Measurements from ENCODE around the gene AKAP13.
A peak's percentile ranks its signal among the peaks of the same experiment; 100 is the strongest.

AKAP13 gene

GRCh38 chr15:85773970-85774369 lies 393.6 kb downstream of the AKAP13 start:
- Histone ChIP-seq H3K9me3 (ENCODE audit: low read length) (peaks cover 31% of the 10 kb centered on the region), H3K4me3 (ENCODE audit: low read length) (no peak overlapping the region), H3K36me3 (ENCODE audit: insufficient read depth, low read length) (peaks cover 18% of the 10 kb centered on the region), H3K4me1 (ENCODE audit: insufficient read depth, low read length) (no peaks in the 10 kb centered on the region), H3K27me3 (ENCODE audit: insufficient read depth, low read length) (no peaks in the 10 kb centered on the region), H2AFZ (ENCODE audit: low read depth, low read length) (no peak overlapping the region)

DNA sequence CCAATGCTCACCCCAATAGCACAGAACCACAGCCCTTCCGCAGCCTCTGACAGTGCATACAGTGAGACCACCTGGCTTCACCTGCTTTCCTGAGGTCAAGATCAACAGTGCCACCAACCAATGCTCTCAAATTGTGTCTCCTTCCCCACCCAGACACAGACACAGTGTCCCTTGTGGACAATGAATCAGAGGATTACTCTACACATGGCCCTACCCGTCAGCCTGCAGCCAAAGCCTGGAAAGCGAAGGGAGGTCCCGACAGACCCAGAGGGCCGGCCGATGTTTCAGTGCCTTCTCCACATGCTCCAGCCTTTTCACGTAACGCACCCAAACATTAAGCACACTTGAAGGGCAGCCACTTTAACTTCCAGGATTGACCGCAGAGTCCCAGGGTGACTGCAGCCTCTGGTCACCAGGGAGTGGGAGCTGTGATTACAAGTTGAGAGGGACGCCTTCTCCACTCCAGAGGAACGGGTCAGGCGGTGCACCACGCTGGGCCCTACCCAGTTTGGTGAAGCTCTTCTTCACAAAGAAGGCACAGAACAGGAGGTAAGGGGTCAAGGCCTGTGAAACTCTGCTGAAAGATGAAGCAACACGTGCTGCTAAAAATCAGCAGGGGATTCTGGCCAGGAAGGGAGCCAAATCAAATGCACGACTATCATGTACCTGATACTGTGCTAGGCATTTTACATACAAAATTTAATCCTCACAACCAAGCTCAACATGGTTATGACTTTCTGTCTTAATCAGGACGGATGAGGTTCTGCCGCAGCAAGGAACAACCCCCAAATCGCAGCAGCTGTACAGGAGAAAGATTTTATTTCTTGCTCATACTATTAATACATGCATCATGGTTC lies 397.1 kb downstream of the AKAP13 start:
- H3K4me3 ChIP-seq (ENCODE audit: low read length): no peak overlapping the region
- no peaks in the 10 kb centered on the region for H3K4me1 ChIP-seq (ENCODE audit: insufficient read depth, low read length)
- H3K9me3 ChIP-seq (ENCODE audit: low read length): peaks cover 11% of the 10 kb centered on the region
- no peak overlapping the region for H2AFZ ChIP-seq (ENCODE audit: low read depth, low read length)
- H3K36me3 ChIP-seq (ENCODE audit: insufficient read depth, low read length): peaks cover under 1% of the 10 kb centered on the region
- no peaks in the 10 kb centered on the region for H3K27me3 ChIP-seq (ENCODE audit: insufficient read depth, low read length)

DNA sequence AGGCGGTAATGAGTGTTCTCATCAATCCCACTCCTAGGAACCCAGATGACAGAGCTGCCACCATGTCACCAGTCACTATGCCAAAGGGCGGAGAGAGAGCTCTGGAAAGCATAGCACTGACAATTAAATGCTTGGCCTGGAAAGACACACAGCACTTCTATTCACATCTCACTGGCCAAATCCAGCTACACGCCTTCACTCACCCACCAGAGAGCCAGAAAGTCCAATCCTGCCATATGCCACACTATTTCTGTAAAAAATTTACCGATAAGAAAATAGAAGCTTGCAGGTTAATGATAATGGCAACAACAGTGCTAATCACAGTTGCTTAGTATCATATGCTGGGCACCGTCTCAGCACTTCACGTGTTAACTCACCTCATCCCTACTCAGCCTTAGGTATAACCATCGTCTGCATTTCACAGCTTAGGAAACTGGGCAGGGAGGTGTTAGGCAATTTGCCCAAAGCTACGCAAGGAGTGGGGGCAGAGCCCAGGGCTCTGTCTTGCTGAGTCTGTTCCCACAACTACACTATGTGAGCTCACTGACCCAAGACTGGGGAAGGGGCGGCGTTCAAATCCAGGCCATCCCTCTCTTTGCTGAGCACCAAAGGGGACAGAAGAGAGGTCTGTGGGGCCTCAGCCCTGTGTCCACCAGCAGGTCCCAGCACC lies 397.8 kb downstream of the AKAP13 start:
- no peaks in the 10 kb centered on the region for H3K27me3 ChIP-seq (ENCODE audit: insufficient read depth, low read length)
- H3K4me1 ChIP-seq (ENCODE audit: insufficient read depth, low read length): no peaks in the 10 kb centered on the region
- H3K9me3 ChIP-seq (ENCODE audit: low read length): peaks cover 11% of the 10 kb centered on the region
- no peak overlapping the region for H2AFZ ChIP-seq (ENCODE audit: low read depth, low read length)
- no peak overlapping the region for H3K4me3 ChIP-seq (ENCODE audit: low read length)
- H3K36me3 ChIP-seq (ENCODE audit: insufficient read depth, low read length): peaks cover 4% of the 10 kb centered on the region

GRCh38 chr15:85779249-85779648 lies 398.8 kb downstream of the AKAP13 start:
- Histone ChIP-seq H3K36me3 (ENCODE audit: insufficient read depth, low read length) (peaks cover 6% of the 10 kb centered on the region), H3K9me3 (ENCODE audit: low read length) (peaks cover 8% of the 10 kb centered on the region), H3K4me1 (ENCODE audit: insufficient read depth, low read length) (no peaks in the 10 kb centered on the region), H3K4me3 (ENCODE audit: low read length) (no peak overlapping the region), H2AFZ (ENCODE audit: low read depth, low read length) (no peak overlapping the region), H3K27me3 (ENCODE audit: insufficient read depth, low read length) (no peaks in the 10 kb centered on the region)

GRCh38 chr15:85780225-85780985 lies 400.0 kb downstream of the AKAP13 start:
- Histone ChIP-seq H2AFZ (ENCODE audit: low read depth, low read length) (no peak overlapping the region), H3K9me3 (ENCODE audit: low read length) (peaks cover 4% of the 10 kb centered on the region), H3K4me3 (ENCODE audit: low read length) (no peak overlapping the region), H3K36me3 (ENCODE audit: insufficient read depth, low read length) (peaks cover 8% of the 10 kb centered on the region), H3K4me1 (ENCODE audit: insufficient read depth, low read length) (peaks cover under 1% of the 10 kb centered on the region), H3K27me3 (ENCODE audit: insufficient read depth, low read length) (no peaks in the 10 kb centered on the region)

GRCh38 chr15:85781099-85781498 lies 400.7 kb downstream of the AKAP13 start:
- peaks cover 2% of the 10 kb centered on the region for H3K9me3 ChIP-seq (ENCODE audit: low read length)
- H3K4me1 ChIP-seq (ENCODE audit: insufficient read depth, low read length): peaks cover 6% of the 10 kb centered on the region
- H3K36me3 ChIP-seq (ENCODE audit: insufficient read depth, low read length): peaks cover 10% of the 10 kb centered on the region
- H3K4me3 ChIP-seq (ENCODE audit: low read length): no peak overlapping the region
- no peaks in the 10 kb centered on the region for H3K27me3 ChIP-seq (ENCODE audit: insufficient read depth, low read length)
- no peak overlapping the region for H2AFZ ChIP-seq (ENCODE audit: low read depth, low read length)

- Histone ChIP-seq H3K4me1 (ENCODE audit: insufficient read depth, low read length) (peaks cover 14% of the 10 kb centered on the region), H3K36me3 (ENCODE audit: insufficient read depth, low read length) (peaks cover 10% of the 10 kb centered on the region), H2AFZ (ENCODE audit: low read depth, low read length) (no peak overlapping the region), H3K27me3 (ENCODE audit: insufficient read depth, low read length) (no peaks in the 10 kb centered on the region), H3K9me3 (ENCODE audit: low read length) (peaks cover 2% of the 10 kb centered on the region), H3K4me3 (ENCODE audit: low read length) (no peak overlapping the region)
Measured at GRCh38 chr15:85782064-85782463, 401.7 kb downstream of the AKAP13 start.

GRCh38 chr15:85785887-85786780 lies 405.7 kb downstream of the AKAP13 start:
- Histone ChIP-seq H3K4me1 (ENCODE audit: insufficient read depth, low read length) (peaks cover 23% of the 10 kb centered on the region), H3K4me3 (ENCODE audit: low read length) (no peak overlapping the region), H3K9me3 (ENCODE audit: low read length) (no peaks in the 10 kb centered on the region), H3K36me3 (ENCODE audit: insufficient read depth, low read length) (peaks cover 12% of the 10 kb centered on the region), H2AFZ (ENCODE audit: low read depth, low read length) (no peak overlapping the region), H3K27me3 (ENCODE audit: insufficient read depth, low read length) (no peaks in the 10 kb centered on the region)

DNA sequence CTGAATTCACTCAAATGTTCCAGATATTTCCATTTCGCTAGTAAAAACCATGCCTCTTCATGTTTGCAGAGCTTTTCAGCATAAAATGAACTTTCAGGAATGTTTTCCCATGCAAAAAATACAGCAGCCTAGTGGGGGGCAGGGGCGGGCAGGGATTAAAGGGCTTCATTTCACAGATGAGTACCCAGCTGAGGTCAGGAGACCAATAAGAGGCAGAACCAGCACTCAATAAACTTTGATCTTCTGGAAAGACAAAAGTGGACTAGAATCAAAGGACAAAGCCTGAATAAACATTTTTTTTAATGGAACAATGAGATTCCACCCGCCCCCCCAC lies 406.3 kb downstream of the AKAP13 start:
- peaks cover 12% of the 10 kb centered on the region for H3K36me3 ChIP-seq (ENCODE audit: insufficient read depth, low read length)
- H3K9me3 ChIP-seq (ENCODE audit: low read length): no peaks in the 10 kb centered on the region
- no peak overlapping the region for H2AFZ ChIP-seq (ENCODE audit: low read depth, low read length)
- H3K4me1 ChIP-seq (ENCODE audit: insufficient read depth, low read length): peaks cover 23% of the 10 kb centered on the region
- no peak overlapping the region for H3K4me3 ChIP-seq (ENCODE audit: low read length)
- no peaks in the 10 kb centered on the region for H3K27me3 ChIP-seq (ENCODE audit: insufficient read depth, low read length)

DNA sequence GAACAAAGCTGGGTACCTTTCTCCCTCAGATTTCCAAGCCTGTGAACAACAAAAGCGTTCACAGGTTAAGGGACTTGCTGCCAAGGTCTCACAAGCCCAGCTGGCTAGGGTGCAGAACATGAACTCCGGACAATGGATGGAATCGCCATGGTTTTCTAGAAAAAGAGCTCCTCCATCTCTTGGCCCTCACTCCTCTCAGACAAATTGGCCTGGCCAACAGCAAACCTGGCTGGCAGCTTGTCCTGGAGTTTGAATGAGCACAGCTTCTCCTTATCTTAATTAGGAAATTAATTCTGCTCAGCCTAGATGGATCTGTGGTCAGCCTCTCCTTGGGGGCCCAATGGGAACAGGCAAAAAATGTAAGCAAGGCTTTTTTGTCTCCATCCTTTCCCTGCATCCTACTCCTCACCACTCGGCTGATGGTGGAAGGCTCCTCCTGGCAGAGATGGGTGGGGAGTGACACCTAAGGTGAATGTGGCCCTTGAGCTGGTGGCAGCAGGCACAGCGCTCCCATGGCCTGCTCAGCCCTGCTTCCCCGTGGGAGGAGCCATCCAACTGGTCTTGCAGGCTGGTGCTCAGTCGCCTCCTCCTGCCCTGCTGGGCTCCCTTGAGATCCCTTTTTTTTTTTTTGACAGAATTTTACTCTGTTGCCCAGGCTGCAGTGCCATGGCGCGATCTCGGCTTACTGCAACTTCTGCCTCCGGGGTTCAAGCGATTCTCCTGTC lies 408.5 kb downstream of the AKAP13 start:
- no peak overlapping the region for H3K4me3 ChIP-seq (ENCODE audit: low read length)

DNA sequence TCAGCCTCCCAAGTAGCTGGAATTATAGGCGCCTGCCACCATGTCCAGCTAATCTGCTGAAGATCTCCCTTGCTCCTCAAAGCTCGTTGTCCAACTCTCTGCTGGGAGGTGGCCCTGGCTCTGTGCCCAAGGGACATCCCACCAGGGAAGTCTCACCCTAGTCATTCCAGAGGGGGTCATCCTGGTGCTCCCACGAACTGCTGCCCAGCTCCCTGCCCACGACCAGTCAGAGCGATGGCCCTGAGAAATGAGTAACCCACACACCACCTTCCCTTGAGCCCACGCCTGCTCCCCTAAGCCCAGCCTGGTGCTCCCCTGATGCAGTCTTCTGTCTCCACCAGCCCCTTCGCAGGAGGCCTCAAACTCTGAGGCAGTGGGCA lies 409.1 kb downstream of the AKAP13 start:
- Histone ChIP-seq H3K36me3 (ENCODE audit: insufficient read depth, low read length) (peaks cover 6% of the 10 kb centered on the region), H3K9me3 (ENCODE audit: low read length) (no peaks in the 10 kb centered on the region), H3K4me1 (ENCODE audit: insufficient read depth, low read length) (peaks cover 40% of the 10 kb centered on the region), H2AFZ (ENCODE audit: low read depth, low read length) (no peak overlapping the region), H3K4me3 (ENCODE audit: low read length) (no peak overlapping the region), H3K27me3 (ENCODE audit: insufficient read depth, low read length) (no peaks in the 10 kb centered on the region)

More for the DNA sequence above, 408.5 kb downstream of the AKAP13 start:
- Histone ChIP-seq H3K36me3 (ENCODE audit: insufficient read depth, low read length) (peaks cover 6% of the 10 kb centered on the region), H3K4me1 (ENCODE audit: insufficient read depth, low read length) (peaks cover 39% of the 10 kb centered on the region), H3K27me3 (ENCODE audit: insufficient read depth, low read length) (no peaks in the 10 kb centered on the region), H3K9me3 (ENCODE audit: low read length) (no peaks in the 10 kb centered on the region), H2AFZ (ENCODE audit: low read depth, low read length) (no peak overlapping the region)

DNA sequence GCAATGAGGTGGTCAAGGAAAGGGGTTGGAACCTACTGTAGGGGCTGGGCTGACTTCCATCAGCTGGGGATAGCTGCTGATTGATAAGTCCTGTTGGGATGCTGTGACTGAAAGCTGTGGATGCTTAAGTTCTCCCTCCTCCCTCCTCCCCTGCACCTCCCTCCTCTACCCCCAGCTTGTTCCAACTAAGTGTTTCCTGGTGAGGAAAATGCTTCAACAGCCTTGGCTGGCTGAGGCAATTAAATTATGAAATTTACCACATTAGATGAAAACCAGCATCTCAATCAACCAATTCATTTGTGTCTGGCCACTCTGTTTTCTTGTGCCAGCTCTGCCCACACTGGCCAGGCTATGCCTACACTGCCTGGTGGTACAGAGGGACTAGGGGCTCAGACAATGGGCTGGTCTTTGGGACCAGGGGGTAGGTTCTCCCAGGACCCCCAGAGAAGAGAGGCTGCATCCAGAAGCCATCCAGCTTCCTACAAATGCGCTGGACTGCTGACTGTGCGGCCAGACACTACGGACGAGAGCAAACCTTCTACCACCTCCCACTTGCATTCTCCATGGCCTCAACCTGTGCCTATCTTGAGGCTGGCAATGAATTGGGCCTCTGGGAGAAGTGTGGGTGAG lies 411.8 kb downstream of the AKAP13 start:
- no peak overlapping the region for H2AFZ ChIP-seq (ENCODE audit: low read depth, low read length)
- H3K4me1 ChIP-seq (ENCODE audit: insufficient read depth, low read length): peaks cover 31% of the 10 kb centered on the region
- H3K36me3 ChIP-seq (ENCODE audit: insufficient read depth, low read length): peaks cover 2% of the 10 kb centered on the region
- no peaks in the 10 kb centered on the region for H3K27me3 ChIP-seq (ENCODE audit: insufficient read depth, low read length)
- no peaks in the 10 kb centered on the region for H3K9me3 ChIP-seq (ENCODE audit: low read length)
- H3K4me3 ChIP-seq (ENCODE audit: low read length): peak overlapping the region; percentile 95

All from neuron (in vitro differentiated cells).